Measurements from ENCODE around the gene PGD.
A peak's percentile ranks its signal among the peaks of the same experiment; 100 is the strongest.
"Not testable (repeated sequence)": the region's sequence is repeated elsewhere in the genome, so short reads cannot be mapped to it uniquely, and the experiment has no call there.

PGD gene

DNA sequence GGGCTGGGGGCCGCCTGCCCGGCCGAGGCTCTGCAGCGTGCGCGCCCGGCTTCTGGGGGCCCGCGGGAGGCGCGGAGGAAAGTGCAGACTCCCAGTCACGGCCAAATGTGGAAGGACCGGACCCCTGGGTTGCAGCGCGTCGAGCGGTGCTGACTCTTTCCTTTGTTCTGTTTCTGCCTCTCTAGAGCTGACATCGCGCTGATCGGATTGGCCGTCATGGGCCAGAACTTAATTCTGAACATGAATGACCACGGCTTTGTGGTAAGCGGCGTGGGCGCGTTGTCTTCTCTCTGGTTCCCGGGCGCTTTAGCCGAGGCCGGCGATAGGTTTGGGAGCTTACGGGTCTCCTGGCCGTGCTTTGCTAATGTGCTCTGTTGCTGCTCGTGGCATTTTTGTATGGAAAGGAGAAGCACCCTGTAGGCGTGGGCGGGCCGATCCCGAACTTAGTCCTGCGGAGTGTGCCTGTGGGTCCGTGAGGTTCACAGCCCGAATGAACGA lies 629 bp downstream of the PGD start:
- Histone ChIP-seq H3K4me1 (ENCODE audit: control insufficient read depth, insufficient read depth, low read length, unreplicated experiment) (peaks cover 30% of the 10 kb centered on the region), H3K79me2 (ENCODE audit: control insufficient read depth, insufficient read depth, low read length, unreplicated experiment) (peaks cover 23% of the 10 kb centered on the region), H3K4me3 (ENCODE audit: low read depth, low read length) (peak overlapping the region; percentile 91), H2AFZ (ENCODE audit: low read length, unreplicated experiment) (peak overlapping the region; percentile 59), H3K27ac (ENCODE audit: low read depth, low read length) (peak overlapping the region; percentile 85), H3K36me3 (ENCODE audit: insufficient read depth, low read length) (peaks cover 11% of the 10 kb centered on the region; the same call in 1 of the 2 replicates), H3K27me3 (ENCODE audit: insufficient read depth, low read length) (no peaks in the 10 kb centered on the region)

- Histone ChIP-seq H3K36me3 (ENCODE audit: insufficient read depth, low read length) (peaks cover 13% of the 10 kb centered on the region; the same call in 1 of the 2 replicates), H2AFZ (ENCODE audit: low read length, unreplicated experiment) (no peak overlapping the region), H3K4me3 (ENCODE audit: low read depth, low read length) (peak overlapping the region; percentile 91), H3K27me3 (ENCODE audit: insufficient read depth, low read length) (no peaks in the 10 kb centered on the region), H3K4me1 (ENCODE audit: control insufficient read depth, insufficient read depth, low read length, unreplicated experiment) (peaks cover 30% of the 10 kb centered on the region), H3K79me2 (ENCODE audit: control insufficient read depth, insufficient read depth, low read length, unreplicated experiment) (peaks cover 23% of the 10 kb centered on the region), H3K27ac (ENCODE audit: low read depth, low read length) (peak overlapping the region; percentile 85)
Measured at GRCh38 chr1:10400013-10400412, 1.1 kb downstream of the PGD start.

DNA sequence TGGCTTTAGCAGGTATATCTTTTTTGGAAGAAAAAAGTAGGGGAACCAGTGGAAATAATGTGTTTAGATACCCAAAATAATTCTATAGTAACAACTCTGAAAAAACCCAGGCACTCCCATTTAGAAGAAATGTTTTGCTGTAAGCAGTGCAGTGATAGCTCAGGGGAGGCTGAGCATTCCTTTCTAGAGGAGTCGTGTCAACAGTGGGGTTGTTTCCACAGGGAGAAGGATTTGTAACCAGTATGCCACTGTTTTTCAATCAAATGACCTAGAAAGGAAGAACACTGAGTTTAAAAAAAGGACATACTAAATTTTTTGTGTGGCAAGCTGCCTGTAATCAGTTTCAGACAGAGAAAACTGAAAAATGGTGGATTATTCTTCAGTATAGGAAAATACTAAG lies 2.4 kb downstream of the PGD start:
- Histone ChIP-seq H3K4me3 (ENCODE audit: low read depth, low read length) (peak overlapping the region; percentile 91), H3K27me3 (ENCODE audit: insufficient read depth, low read length) (no peaks in the 10 kb centered on the region), H3K79me2 (ENCODE audit: control insufficient read depth, insufficient read depth, low read length, unreplicated experiment) (peaks cover 23% of the 10 kb centered on the region), H3K4me1 (ENCODE audit: control insufficient read depth, insufficient read depth, low read length, unreplicated experiment) (peaks cover 30% of the 10 kb centered on the region), H3K36me3 (ENCODE audit: insufficient read depth, low read length) (peaks cover 16% of the 10 kb centered on the region), H3K27ac (ENCODE audit: low read depth, low read length) (peak overlapping the region; percentile 6; the same call in 1 of the 2 replicates), H2AFZ (ENCODE audit: low read length, unreplicated experiment) (no peak overlapping the region)

DNA sequence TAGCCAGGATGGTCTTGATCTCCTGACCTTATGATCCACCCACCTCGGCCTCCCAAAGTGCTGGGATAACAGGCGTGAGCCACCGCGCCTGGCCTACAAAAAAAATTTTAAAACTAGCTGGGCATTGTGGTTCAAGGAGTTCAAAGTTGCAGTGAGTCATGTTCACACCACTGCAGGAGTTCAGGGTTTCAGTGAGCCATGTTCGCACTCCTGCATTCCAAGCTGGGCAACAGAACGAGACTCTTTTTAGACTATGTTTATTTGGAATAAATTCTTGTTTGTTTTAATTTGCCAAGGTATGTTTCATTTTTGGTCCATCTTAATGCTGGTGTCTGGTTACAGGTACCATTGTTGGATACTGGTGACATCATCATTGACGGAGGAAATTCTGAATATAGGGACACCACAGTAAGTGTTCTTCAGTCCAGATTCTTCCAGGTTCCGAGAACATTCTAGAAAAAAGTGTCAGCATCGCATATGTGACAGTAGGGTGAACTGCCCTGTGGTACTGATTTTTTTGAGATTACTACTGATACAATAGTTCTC lies 3.9 kb downstream of the PGD start:
- Histone ChIP-seq H3K4me1 (ENCODE audit: control insufficient read depth, insufficient read depth, low read length, unreplicated experiment) (peaks cover 30% of the 10 kb centered on the region), H3K27ac (ENCODE audit: low read depth, low read length) (peak overlapping the region; percentile 89), H3K27me3 (ENCODE audit: insufficient read depth, low read length) (no peaks in the 10 kb centered on the region), H2AFZ (ENCODE audit: low read length, unreplicated experiment) (no peak overlapping the region), H3K4me3 (ENCODE audit: low read depth, low read length) (no peak overlapping the region), H3K79me2 (ENCODE audit: control insufficient read depth, insufficient read depth, low read length, unreplicated experiment) (peaks cover 25% of the 10 kb centered on the region), H3K36me3 (ENCODE audit: insufficient read depth, low read length) (peaks cover 25% of the 10 kb centered on the region)

GRCh38 chr1:10407201-10407600 lies 8.3 kb downstream of the PGD start:
- Histone ChIP-seq H3K36me3 (ENCODE audit: insufficient read depth, low read length) (peaks cover 47% of the 10 kb centered on the region), H3K27ac (ENCODE audit: low read depth, low read length) (no peak overlapping the region), H3K4me1 (ENCODE audit: control insufficient read depth, insufficient read depth, low read length, unreplicated experiment) (peaks cover 17% of the 10 kb centered on the region), H3K79me2 (ENCODE audit: control insufficient read depth, insufficient read depth, low read length, unreplicated experiment) (peaks cover 2% of the 10 kb centered on the region), H3K27me3 (ENCODE audit: insufficient read depth, low read length) (no peaks in the 10 kb centered on the region), H3K4me3 (ENCODE audit: low read depth, low read length) (no peak overlapping the region), H2AFZ (ENCODE audit: low read length, unreplicated experiment) (no peak overlapping the region)

DNA sequence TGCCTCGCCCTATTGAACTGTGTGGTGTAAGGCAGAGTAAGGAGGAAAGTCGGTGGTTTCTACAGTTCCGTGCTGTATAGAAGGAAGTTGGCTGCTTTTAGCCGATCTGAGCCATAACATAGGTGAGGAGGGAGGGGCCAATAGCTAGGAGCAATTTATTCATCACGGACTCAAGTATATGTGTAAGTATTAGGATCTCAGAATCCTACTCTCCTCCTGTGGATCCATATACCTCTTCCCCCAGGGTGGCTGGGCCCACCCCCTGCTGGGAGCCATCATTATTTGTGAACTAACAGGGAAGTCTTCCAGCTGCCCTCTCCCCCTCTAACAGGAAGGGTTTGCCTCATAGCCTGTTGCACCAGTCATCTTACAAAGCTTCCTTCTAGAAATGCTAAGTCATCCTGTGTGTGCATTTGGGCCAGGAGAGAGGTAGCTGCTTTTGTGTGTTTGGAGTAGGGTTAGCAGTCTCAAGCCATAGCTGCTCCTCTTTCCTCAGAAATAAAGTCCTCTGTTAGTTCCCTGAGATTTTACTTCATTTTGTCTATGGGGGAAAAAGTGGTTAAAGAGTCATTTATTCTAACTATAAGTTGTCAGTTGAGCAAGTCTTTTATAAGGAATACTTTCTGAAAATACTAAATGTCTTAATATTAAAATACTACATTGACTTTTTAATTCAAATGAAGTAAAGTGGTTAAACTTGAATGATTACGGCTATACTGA lies 16.5 kb downstream of the PGD start:
- Histone ChIP-seq H3K36me3 (ENCODE audit: insufficient read depth, low read length) (peaks cover 56% of the 10 kb centered on the region), H3K27ac (ENCODE audit: low read depth, low read length) (peak overlapping the region; percentile 84), H3K4me1 (ENCODE audit: control insufficient read depth, insufficient read depth, low read length, unreplicated experiment) (peaks cover 9% of the 10 kb centered on the region), H3K79me2 (ENCODE audit: control insufficient read depth, insufficient read depth, low read length, unreplicated experiment) (no peaks in the 10 kb centered on the region), H2AFZ (ENCODE audit: low read length, unreplicated experiment) (no peak overlapping the region), H3K27me3 (ENCODE audit: insufficient read depth, low read length) (no peaks in the 10 kb centered on the region), H3K4me3 (ENCODE audit: low read depth, low read length) (no peak overlapping the region)

- H3K27me3 ChIP-seq (ENCODE audit: insufficient read depth, low read length); H3K4me1 ChIP-seq (ENCODE audit: control insufficient read depth, insufficient read depth, low read length, unreplicated experiment); H2AFZ ChIP-seq (ENCODE audit: low read length, unreplicated experiment); H3K4me3 ChIP-seq (ENCODE audit: low read depth, low read length); H3K79me2 ChIP-seq (ENCODE audit: control insufficient read depth, insufficient read depth, low read length, unreplicated experiment): not testable (repeated sequence)
- peak overlapping the region; percentile 84 for H3K27ac ChIP-seq (ENCODE audit: low read depth, low read length)
- peaks cover 52% of the 10 kb centered on the region for H3K36me3 ChIP-seq (ENCODE audit: insufficient read depth, low read length)
Measured at GRCh38 chr1:10415967-10416366, 17.1 kb downstream of the PGD start.

DNA sequence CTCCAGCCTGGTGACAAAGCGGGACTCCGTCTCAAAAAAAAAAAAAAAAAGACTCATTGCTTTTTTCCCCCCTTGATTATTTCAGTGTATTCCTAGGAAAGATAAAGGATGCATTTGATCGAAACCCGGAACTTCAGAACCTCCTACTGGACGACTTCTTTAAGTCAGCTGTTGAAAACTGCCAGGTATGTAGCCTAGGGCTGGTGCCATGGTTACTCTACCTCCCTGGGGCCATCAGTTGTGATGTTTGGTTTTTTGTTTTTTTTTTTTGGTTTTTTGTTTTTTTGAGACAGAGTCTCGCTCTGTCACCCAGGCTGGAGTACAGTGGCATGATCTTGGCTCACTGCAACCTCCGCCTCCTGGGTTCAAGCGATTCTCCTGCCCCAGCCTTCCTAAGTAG lies 19.9 kb downstream of the PGD start:
- peaks cover 33% of the 10 kb centered on the region for H3K36me3 ChIP-seq (ENCODE audit: insufficient read depth, low read length)

GRCh38 chr1:10419351-10419750 lies 20.5 kb downstream of the PGD start:
- peaks cover 33% of the 10 kb centered on the region for H3K36me3 ChIP-seq (ENCODE audit: insufficient read depth, low read length)
- no peak overlapping the region for H2AFZ ChIP-seq (ENCODE audit: low read length, unreplicated experiment)
- no peak overlapping the region for H3K4me3 ChIP-seq (ENCODE audit: low read depth, low read length)
- no peaks in the 10 kb centered on the region for H3K27me3 ChIP-seq (ENCODE audit: insufficient read depth, low read length)
- H3K27ac ChIP-seq (ENCODE audit: low read depth, low read length) = no peak overlapping the region
- peaks cover 9% of the 10 kb centered on the region for H3K4me1 ChIP-seq (ENCODE audit: control insufficient read depth, insufficient read depth, low read length, unreplicated experiment)
- H3K79me2 ChIP-seq (ENCODE audit: control insufficient read depth, insufficient read depth, low read length, unreplicated experiment) = no peaks in the 10 kb centered on the region

More for the DNA sequence above, 19.9 kb downstream of the PGD start:
- not testable (repeated sequence) for H3K27me3 ChIP-seq (ENCODE audit: insufficient read depth, low read length); H3K4me3 ChIP-seq (ENCODE audit: low read depth, low read length); H2AFZ ChIP-seq (ENCODE audit: low read length, unreplicated experiment); H3K27ac ChIP-seq (ENCODE audit: low read depth, low read length); H3K79me2 ChIP-seq (ENCODE audit: control insufficient read depth, insufficient read depth, low read length, unreplicated experiment); H3K4me1 ChIP-seq (ENCODE audit: control insufficient read depth, insufficient read depth, low read length, unreplicated experiment)

DNA sequence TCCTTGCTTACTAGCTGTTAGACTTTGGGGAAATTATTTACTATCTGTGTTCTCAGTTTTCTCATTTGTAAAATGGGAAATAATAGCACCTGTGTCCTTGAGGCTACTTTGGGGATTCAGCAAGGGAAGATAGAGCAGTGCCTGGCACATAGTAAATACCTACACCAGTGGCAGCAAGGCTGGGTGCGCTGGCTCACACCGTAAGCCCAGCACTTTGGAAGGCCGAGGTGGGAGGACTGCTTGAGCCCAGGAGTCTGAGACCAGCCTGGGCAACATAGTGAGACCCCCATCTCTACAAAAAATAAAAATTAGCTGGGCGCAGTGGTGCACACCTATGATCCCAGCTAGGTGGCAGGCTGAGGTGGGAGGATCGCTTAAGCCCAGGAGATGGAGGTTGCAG lies 22.8 kb downstream of the PGD start:
- Histone ChIP-seq H3K36me3 (ENCODE audit: insufficient read depth, low read length) (peaks cover 22% of the 10 kb centered on the region), H3K79me2 (ENCODE audit: control insufficient read depth, insufficient read depth, low read length, unreplicated experiment) (no peaks in the 10 kb centered on the region), H3K4me1 (ENCODE audit: control insufficient read depth, insufficient read depth, low read length, unreplicated experiment) (no peaks in the 10 kb centered on the region), H3K4me3 (ENCODE audit: low read depth, low read length) (no peak overlapping the region), H3K27ac (ENCODE audit: low read depth, low read length) (no peak overlapping the region), H2AFZ (ENCODE audit: low read length, unreplicated experiment) (no peak overlapping the region), H3K27me3 (ENCODE audit: insufficient read depth, low read length) (no peaks in the 10 kb centered on the region)

GRCh38 chr1:10424034-10424433 lies 25.2 kb downstream of the PGD start:
- H3K79me2 ChIP-seq (ENCODE audit: control insufficient read depth, insufficient read depth, low read length, unreplicated experiment) = no peaks in the 10 kb centered on the region
- H3K36me3 ChIP-seq (ENCODE audit: insufficient read depth, low read length) = 0 out of 2 replicates have a peak, but pooled peaks cover 7% of the 10 kb centered on the region
- no peaks in the 10 kb centered on the region for H3K27me3 ChIP-seq (ENCODE audit: insufficient read depth, low read length)
- H3K27ac ChIP-seq (ENCODE audit: low read depth, low read length) = no peak overlapping the region
- no peaks in the 10 kb centered on the region for H3K4me1 ChIP-seq (ENCODE audit: control insufficient read depth, insufficient read depth, low read length, unreplicated experiment)
- H2AFZ ChIP-seq (ENCODE audit: low read length, unreplicated experiment) = no peak overlapping the region
- H3K4me3 ChIP-seq (ENCODE audit: low read depth, low read length) = no peak overlapping the region
